Gastroesophageal sphincter (tissue), 3 donors: ENCODE measurements around the gene MDFIC2.

Source experiments
- EP300 ChIP-seq: sonication (generic); formaldehyde crosslinking; IDR thresholded peaks from one replicate; pipeline ENCODE4 v1.6.1; 2017; ENCODE audit warnings: antibody characterized with exemption, mild to moderate bottlenecking
- POLR2A ChIP-seq, 2 donors: fragments of 450-650 bp; IDR thresholded peaks; one replicate each; pipeline ENCODE4 v1.6.1; 2017; ENCODE audit warnings: antibody characterized with exemption in 2 of 2, mild to moderate bottlenecking in 2 of 2, moderate library complexity in 1 of 2
- TF ChIP-seq, protein P1 (sequence below), 4 experiments: fragments of 200-600 bp in 2 of 4; fragments of 450-650 bp in 2 of 4; sonication (generic) in 1 of 4; IDR thresholded peaks; one replicate each; pipeline ENCODE4 v1.5.1; 2017 to 2019; ENCODE audit warnings: antibody characterized with exemption in 4 of 4, mild to moderate bottlenecking in 2 of 4, moderate library complexity in 2 of 4

DNA sequence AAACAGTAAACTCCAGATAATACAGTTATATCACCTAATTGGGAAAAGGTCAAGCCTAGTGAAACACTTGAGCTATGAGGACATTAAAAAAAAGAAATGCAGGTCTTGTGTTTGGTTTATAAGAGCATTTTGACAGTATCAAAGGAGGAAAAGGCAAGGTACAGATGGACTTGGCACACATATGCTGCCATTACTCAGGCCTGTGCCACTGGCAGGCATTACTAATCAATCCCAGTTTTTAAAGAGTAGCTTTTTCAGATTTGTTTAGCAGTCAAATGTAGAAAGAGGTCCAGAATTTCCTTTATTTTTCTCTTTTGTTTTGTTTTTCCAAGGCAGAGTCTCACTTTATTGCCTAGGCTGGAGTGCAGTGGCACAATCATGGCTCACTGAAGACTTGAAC is 38.9 kb downstream of the MDFIC2 start:
- TF ChIP-seq, protein P1, sequence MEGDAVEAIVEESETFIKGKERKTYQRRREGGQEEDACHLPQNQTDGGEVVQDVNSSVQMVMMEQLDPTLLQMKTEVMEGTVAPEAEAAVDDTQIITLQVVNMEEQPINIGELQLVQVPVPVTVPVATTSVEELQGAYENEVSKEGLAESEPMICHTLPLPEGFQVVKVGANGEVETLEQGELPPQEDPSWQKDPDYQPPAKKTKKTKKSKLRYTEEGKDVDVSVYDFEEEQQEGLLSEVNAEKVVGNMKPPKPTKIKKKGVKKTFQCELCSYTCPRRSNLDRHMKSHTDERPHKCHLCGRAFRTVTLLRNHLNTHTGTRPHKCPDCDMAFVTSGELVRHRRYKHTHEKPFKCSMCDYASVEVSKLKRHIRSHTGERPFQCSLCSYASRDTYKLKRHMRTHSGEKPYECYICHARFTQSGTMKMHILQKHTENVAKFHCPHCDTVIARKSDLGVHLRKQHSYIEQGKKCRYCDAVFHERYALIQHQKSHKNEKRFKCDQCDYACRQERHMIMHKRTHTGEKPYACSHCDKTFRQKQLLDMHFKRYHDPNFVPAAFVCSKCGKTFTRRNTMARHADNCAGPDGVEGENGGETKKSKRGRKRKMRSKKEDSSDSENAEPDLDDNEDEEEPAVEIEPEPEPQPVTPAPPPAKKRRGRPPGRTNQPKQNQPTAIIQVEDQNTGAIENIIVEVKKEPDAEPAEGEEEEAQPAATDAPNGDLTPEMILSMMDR (IDR thresholded peaks at IDR 0.05): no peak
- no peak for TF ChIP-seq EP300
- no peak for TF ChIP-seq POLR2A (IDR thresholded peaks at IDR 0.05)
